HCT116 (cell line): ENCODE results near the gene SCAF1. TPM values are rescaled to one million over a fixed set of nuclear protein-coding genes. Genes with fewer than 3 reads are reported as not detected.

Source experiments
- ATAC-seq: fragments of 200-7000 bp; cut with Tn5 transposase; 2 replicates; pipeline ENCODE4 v1.9.1; 2020; ENCODE audit warnings: mild to moderate bottlenecking, moderate library complexity
- BruUV-seq: library from RNA; stranded (reverse); fragments of 400-500 nt; replicated peaks from 2 replicates; lab custom pipeline; 2021; lab: Mats Ljungman, UMichigan
- CTCF ChIA-PET: fragments of 300-600 bp; sonication (Branson Sonifier 250); formaldehyde crosslinking; loops from one replicate; lab custom pipeline; 2021; ENCODE audit warnings: antibody characterized with exemption; lab: Charles Lee
- POLR2A ChIA-PET: fragments of 300-600, 350-600 bp; sonication (Branson Sonifier 250); formaldehyde crosslinking; loops from one replicate; lab custom pipeline; 2021; ENCODE audit warnings: antibody characterized with exemption; lab: Charles Lee
- RAD21 ChIA-PET, 2 experiments: fragments of 300-600 bp; sonication (Branson Sonifier 250); formaldehyde crosslinking; loops; one replicate each; lab custom pipeline; 2023; ENCODE audit warnings: low total read pairs in 2 of 2; ENCODE audit not compliant: uncharacterized antibody in 2 of 2, unreplicated experiment in 2 of 2, low non-redundant PET in 1 of 2; lab: Charles Lee
- DNase-seq: peaks from one replicate; pipeline ENCODE4 v3.0.0-alpha.2; 2010; ENCODE audit warnings: low read depth, low spot score
- H2AFZ ChIP-seq: fragments of 200-600 bp; shearing (Covaris generic), sonication (generic); 2 replicates; pipeline ENCODE4 v1.6.1; 2017; ENCODE audit warnings: low read depth, mixed run types, mixed read lengths, antibody characterized with exemption, low read length; ENCODE audit not compliant: poor library complexity, severe bottlenecking
- H3K27ac ChIP-seq: 2 replicates; pipeline ENCODE4 v1.5.1; 2012; ENCODE audit warnings: low read depth, low read length
- H3K27me3 ChIP-seq: fragments of 200-600 bp; sonication (generic); 2 replicates; pipeline ENCODE4 v1.6.1; 2016; ENCODE audit warnings: mixed run types, low read length, mixed read lengths; ENCODE audit not compliant: insufficient read depth
- H3K36me3 ChIP-seq, 2 experiments: fragments of 200-500 bp in 1 of 2; fragments of 200-600 bp in 1 of 2; sonication (Bioruptor generic) in 1 of 2; sonication (generic) in 1 of 2; 2 replicates each; pipeline versions ENCODE4 v1.5.1 to v1.6.1; 2014 to 2016; ENCODE audit warnings: low read length in 2 of 2, inconsistent platforms in 1 of 2, mixed read lengths in 1 of 2, mixed run types in 1 of 2; ENCODE audit not compliant: insufficient read depth in 2 of 2, control insufficient read depth in 1 of 2
- H3K4me1 ChIP-seq, 2 experiments: fragments of 200-600 bp in 1 of 2; sonication (generic) in 1 of 2; 2 replicates each; pipeline versions ENCODE4 v1.5.1 to v1.6.1; 2012 to 2017; ENCODE audit warnings: low read length in 2 of 2, inconsistent platforms in 1 of 2, mild to moderate bottlenecking in 1 of 2, mixed read lengths in 1 of 2, mixed run types in 1 of 2, moderate library complexity in 1 of 2; ENCODE audit not compliant: insufficient read depth in 2 of 2, control insufficient read depth in 1 of 2
- H3K4me2 ChIP-seq: fragments of 200-600 bp; sonication (generic); 2 replicates; pipeline ENCODE4 v1.6.1; 2017; ENCODE audit warnings: mixed run types, low read length, mixed read lengths
- H3K4me3 ChIP-seq, 2 experiments: fragments of 200-600 bp in 1 of 2; sonication (generic) in 1 of 2; replicated peaks in 1 of 2; 2 replicates each; pipeline ENCODE4 v1.5.1; 2011 to 2016; ENCODE audit warnings: low read length in 2 of 2, control low read depth in 1 of 2, low read depth in 1 of 2, mild to moderate bottlenecking in 1 of 2, mixed read lengths in 1 of 2, mixed run types in 1 of 2
- H3K79me2 ChIP-seq: fragments of 200-600 bp; sonication (generic); 2 replicates; pipeline ENCODE4 v1.6.1; 2017; ENCODE audit warnings: mild to moderate bottlenecking, mixed run types, low read length, moderate library complexity, mixed read lengths; ENCODE audit not compliant: insufficient read depth
- H3K9ac ChIP-seq: fragments of 200-600 bp; sonication (generic); 2 replicates; pipeline ENCODE4 v1.6.1; 2016; ENCODE audit warnings: low read length, mixed read lengths
- H3K9me2 ChIP-seq: fragments of 200-600 bp; sonication (generic), shearing (Covaris generic); 2 replicates; pipeline ENCODE4 v1.6.1; 2017; ENCODE audit warnings: mixed run types, mild to moderate bottlenecking, moderate library complexity; ENCODE audit not compliant: insufficient read depth
- H3K9me3 ChIP-seq, 2 experiments: fragments of 200-500 bp in 1 of 2; fragments of 200-600 bp in 1 of 2; sonication (Bioruptor generic) in 1 of 2; sonication (generic) in 1 of 2; 2 replicates each; pipeline ENCODE4 v1.6.1; 2014 to 2017; ENCODE audit warnings: low read length in 2 of 2, mixed read lengths in 2 of 2, inconsistent platforms in 1 of 2, low read depth in 1 of 2, mild to moderate bottlenecking in 1 of 2, mixed run types in 1 of 2, moderate library complexity in 1 of 2; ENCODE audit not compliant: control insufficient read depth in 1 of 2, insufficient read depth in 1 of 2
- H4K20me1 ChIP-seq: fragments of 200-600 bp; sonication (generic), shearing (Covaris generic); 2 replicates; pipeline ENCODE4 v1.6.1; 2017; ENCODE audit warnings: mixed run types, mild to moderate bottlenecking, moderate library complexity; ENCODE audit not compliant: insufficient read depth
- CBX3 ChIP-seq: IDR thresholded peaks from 2 replicates; pipeline ENCODE4 v1.6.1; 2012; ENCODE audit warnings: low read depth
- CEBPB ChIP-seq: IDR thresholded peaks from 2 replicates; pipeline ENCODE4 v1.6.1; 2012; ENCODE audit warnings: low read depth
- CTCF ChIP-seq, 3 experiments: fragments of 200-600 bp in 1 of 3; sonication (generic) in 1 of 3; IDR thresholded peaks in 2 of 3; conservative IDR thresholded peaks in 1 of 3; 2 replicates each; pipeline ENCODE4 v1.5.1; 2012 to 2017; ENCODE audit warnings: low read depth in 2 of 3, low read length in 2 of 3, antibody characterized with exemption in 1 of 3, borderline replicate concordance in 1 of 3, control low read depth in 1 of 3, mild to moderate bottlenecking in 1 of 3, mixed read lengths in 1 of 3, mixed run types in 1 of 3, moderate library complexity in 1 of 3; ENCODE audit not compliant: insufficient read depth in 1 of 3
- EGR1 ChIP-seq: IDR thresholded peaks from 2 replicates; pipeline ENCODE4 v1.6.1; 2012; ENCODE audit warnings: low read depth
- ELF1 ChIP-seq: IDR thresholded peaks from 2 replicates; pipeline ENCODE4 v1.6.1; 2012; ENCODE audit warnings: low read depth, borderline replicate concordance
- EZH2 ChIP-seq: fragments of 200-600 bp; sonication (generic); IDR thresholded peaks from 2 replicates; pipeline ENCODE4 v1.6.1; 2017; ENCODE audit warnings: antibody characterized with exemption, mixed run types
- EZH2phosphoT487 ChIP-seq: fragments of 200-600 bp; IDR thresholded peaks from 2 replicates; pipeline ENCODE4 v1.6.1; 2018; ENCODE audit warnings: antibody characterized with exemption, borderline replicate concordance
- FOSL1 ChIP-seq: IDR thresholded peaks from 2 replicates; pipeline ENCODE4 v1.6.1; 2012; ENCODE audit warnings: low read depth
- JUND ChIP-seq: IDR thresholded peaks from 2 replicates; pipeline ENCODE4 v1.6.1; 2012
- POLR2AphosphoS5 ChIP-seq: IDR thresholded peaks from 2 replicates; pipeline ENCODE4 v1.6.1; 2011; ENCODE audit warnings: mild to moderate bottlenecking, low read depth, low read length, moderate library complexity
- RAD21 ChIP-seq: IDR thresholded peaks from 2 replicates; pipeline ENCODE4 v1.6.1; 2012; ENCODE audit warnings: low read depth, mild to moderate bottlenecking
- REST ChIP-seq: IDR thresholded peaks from 2 replicates; pipeline ENCODE4 v1.6.1; 2012; ENCODE audit warnings: low read depth
- SIN3A ChIP-seq: IDR thresholded peaks from 2 replicates; pipeline ENCODE4 v1.6.1; 2012; ENCODE audit warnings: low read depth
- SP1 ChIP-seq: IDR thresholded peaks from 2 replicates; pipeline ENCODE4 v1.6.1; 2012; ENCODE audit warnings: low read depth
- SRF ChIP-seq: IDR thresholded peaks from 2 replicates; pipeline ENCODE4 v1.6.1; 2012; ENCODE audit warnings: low read depth
- YY1 ChIP-seq: IDR thresholded peaks from 2 replicates; pipeline ENCODE4 v1.6.1; 2011; ENCODE audit warnings: low read length, low read depth, moderate library complexity, mild to moderate bottlenecking; ENCODE audit not compliant: insufficient replicate concordance; ENCODE audit errors: extremely low read depth
- ZFX ChIP-seq: fragments of 450-650 bp; IDR thresholded peaks from 2 replicates; pipeline ENCODE4 v1.6.1; 2017
- intact Hi-C: fragments of 100-400 bp; cut with micrococcal nuclease; formaldehyde crosslinking; loops from 2 replicates; pipeline ENCODE4 v1.10.0; 2022
- total RNA-seq: library from RNA; stranded (reverse); gene quantifications from one replicate; pipeline ENCODE4 v1.2.1, GENCODE V29; 2021; ENCODE audit not compliant: unreplicated experiment
- TF ChIP-seq, protein P1 (sequence below): IDR thresholded peaks from 2 replicates; pipeline ENCODE4 v1.6.1; 2012
- TF ChIP-seq, protein P2 (sequence below): IDR thresholded peaks from 2 replicates; pipeline ENCODE4 v1.6.1; 2011; ENCODE audit warnings: mild to moderate bottlenecking, low read length, moderate library complexity; ENCODE audit not compliant: insufficient replicate concordance; ENCODE audit errors: extremely low read depth

Gene SCAF1
- total RNA-seq, 1 experiment from 2014 or later, result 96.8 TPM

- BruUV-seq, result TSS peak; percentile 100
- CTCF ChIA-PET, result interaction anchor here (0.9 to 3.4 kb wide), 10 partner anchors 10 to 130 kb away, joined by 3 to 19 read pairs (median 3); partner anchors contain the start of genes BCL2L12, IRF3, NOSIP and PRR12
- TF ChIP-seq REST (no peak), JUND (peak; percentile 83), POLR2AphosphoS5 (peak; percentile 98), SP1 (no peak; the same call in 1 of the 2 replicates), EZH2phosphoT487 (no peak), CTCF (IDR thresholded peaks at IDR 0.05 in 2 of 3, conservative IDR thresholded peaks at IDR 0.05 in 1 of 3; ENCODE audit: borderline replicate concordance in 1 of 3, insufficient read depth in 1 of 3, low read depth in 2 of 3, low read length in 2 of 3) (no peak), SIN3A (peak; percentile 27), EGR1 (peak; percentile 64), ELF1 (no peak), SRF (no peak), RAD21 (no peak), EZH2 (no peak), YY1 (peak; percentile 4), CBX3 (no peak), FOSL1 (no peak), ZFX (peak; percentile 17; the same call in 1 of the 2 replicates), CEBPB (no peak)
- TF ChIP-seq, protein P1, sequence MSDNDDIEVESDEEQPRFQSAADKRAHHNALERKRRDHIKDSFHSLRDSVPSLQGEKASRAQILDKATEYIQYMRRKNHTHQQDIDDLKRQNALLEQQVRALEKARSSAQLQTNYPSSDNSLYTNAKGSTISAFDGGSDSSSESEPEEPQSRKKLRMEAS, result peak; percentile 63; the same call in 1 of the 2 replicates
- TF ChIP-seq, protein P2, sequence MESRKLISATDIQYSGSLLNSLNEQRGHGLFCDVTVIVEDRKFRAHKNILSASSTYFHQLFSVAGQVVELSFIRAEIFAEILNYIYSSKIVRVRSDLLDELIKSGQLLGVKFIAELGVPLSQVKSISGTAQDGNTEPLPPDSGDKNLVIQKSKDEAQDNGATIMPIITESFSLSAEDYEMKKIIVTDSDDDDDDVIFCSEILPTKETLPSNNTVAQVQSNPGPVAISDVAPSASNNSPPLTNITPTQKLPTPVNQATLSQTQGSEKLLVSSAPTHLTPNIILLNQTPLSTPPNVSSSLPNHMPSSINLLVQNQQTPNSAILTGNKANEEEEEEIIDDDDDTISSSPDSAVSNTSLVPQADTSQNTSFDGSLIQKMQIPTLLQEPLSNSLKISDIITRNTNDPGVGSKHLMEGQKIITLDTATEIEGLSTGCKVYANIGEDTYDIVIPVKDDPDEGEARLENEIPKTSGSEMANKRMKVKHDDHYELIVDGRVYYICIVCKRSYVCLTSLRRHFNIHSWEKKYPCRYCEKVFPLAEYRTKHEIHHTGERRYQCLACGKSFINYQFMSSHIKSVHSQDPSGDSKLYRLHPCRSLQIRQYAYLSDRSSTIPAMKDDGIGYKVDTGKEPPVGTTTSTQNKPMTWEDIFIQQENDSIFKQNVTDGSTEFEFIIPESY, result no peak
Observed at GRCh38 chr19:49676136-49676783, 34.3 kb downstream of the SCAF1 start.

More at GRCh38 chr19:49676136-49676783, 34.3 kb downstream of the SCAF1 start:
- peaks cover 36 to 53% of the 10 kb centered on the region in 2 experiments for H3K4me1 ChIP-seq
- peak; percentile 97 for DNase-seq
- H3K9me2 ChIP-seq, result no peaks in the 10 kb centered on the region
- H3K36me3 ChIP-seq, result peaks cover 2 to 9% of the 10 kb centered on the region in 2 experiments; a peak in 2 of 4 replicates
- intact Hi-C loops, result loop anchor here (1.0 to 5.0 kb wide), 4 partner anchors 36 to 173 kb away; partner anchors contain the start of genes PRR12 and RRAS
- H3K79me2 ChIP-seq, result peaks cover 42% of the 10 kb centered on the region
- no peaks in the 10 kb centered on the region for H3K9me3 ChIP-seq
- H2AFZ ChIP-seq, result peak overlapping the region; percentile 27
- ChIA-PET RAD21 (interaction anchor here in 1 of 2 experiments (0.5 to 1.3 kb wide), 3 partner anchors 36 to 683 kb away, joined by 3 to 6 read pairs (median 5); partner anchors contain the start of genes PRR12, RRAS and RUVBL2), POLR2A (interaction anchor here (0.7 to 4.3 kb wide), 23 partner anchors 11 to 683 kb away, joined by 3 to 92 read pairs (median 4); partner anchors contain the start of genes ALDH16A1, AP2A1, ATF5 and BCL2L12)
- peak overlapping the region; percentile 98 for H3K4me2 ChIP-seq
- peak; percentile 37 for ATAC-seq
- no peaks in the 10 kb centered on the region for H3K27me3 ChIP-seq
- peaks cover 19% of the 10 kb centered on the region; the same call in 1 of the 2 replicates for H4K20me1 ChIP-seq
- H3K4me3 ChIP-seq, result peak overlapping the region; percentile 55 to 93
- peak overlapping the region; percentile 95 for H3K27ac ChIP-seq
- H3K9ac ChIP-seq, result peak overlapping the region; percentile 99
